Measurements from ENCODE around the gene LRRC58.

GRCh38 chr3:120324190-120324589 is 25.0 kb downstream of the LRRC58 start:
- TF ChIP-seq CTCF (IDR thresholded peaks at IDR 0.05 in 2 of 3, conservative IDR thresholded peaks at IDR 0.05 in 1 of 3; ENCODE audit: borderline replicate concordance in 1 of 3, insufficient read depth in 1 of 3, low read depth in 2 of 3, low read length in 2 of 3) (no peak), SIN3A (IDR thresholded peaks at IDR 0.05; ENCODE audit: low read depth) (no peak), EZH2 (IDR thresholded peaks at IDR 0.05) (no peak), ZBTB33 (IDR thresholded peaks at IDR 0.05; ENCODE audit: extremely low read depth, insufficient replicate concordance, low read length) (no peak), POLR2A (IDR thresholded peaks at IDR 0.05; ENCODE audit: borderline replicate concordance, extremely low read depth, insufficient read depth, insufficient read length) (no peak), CBX3 (IDR thresholded peaks at IDR 0.05; ENCODE audit: low read depth) (no peak), ZFX (IDR thresholded peaks at IDR 0.05) (no peak), POLR2AphosphoS5 (IDR thresholded peaks at IDR 0.05; ENCODE audit: low read depth, low read length) (no peak), REST (IDR thresholded peaks at IDR 0.05; ENCODE audit: low read depth) (no peak), YY1 (IDR thresholded peaks at IDR 0.05; ENCODE audit: extremely low read depth, insufficient replicate concordance, low read depth, low read length) (no peak)
- TF ChIP-seq, protein P1, sequence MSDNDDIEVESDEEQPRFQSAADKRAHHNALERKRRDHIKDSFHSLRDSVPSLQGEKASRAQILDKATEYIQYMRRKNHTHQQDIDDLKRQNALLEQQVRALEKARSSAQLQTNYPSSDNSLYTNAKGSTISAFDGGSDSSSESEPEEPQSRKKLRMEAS (IDR thresholded peaks at IDR 0.05): no peak

Measured in HCT116 (cell line).